GM18861 (cell line): ENCODE results near the gene TMEM174.
A peak's percentile ranks its signal among the peaks of the same experiment; 100 is the strongest.
"Not testable (repeated sequence)": the region's sequence is repeated elsewhere in the genome, so short reads cannot be mapped to it uniquely, and the experiment has no call there.

Experiments used
- ATAC-seq: cut with Tn5 transposase; IDR thresholded peaks from one replicate; pipeline ENCODE4 v1.9.1; 2021; ENCODE audit not compliant: unreplicated experiment

Gene TMEM174

DNA sequence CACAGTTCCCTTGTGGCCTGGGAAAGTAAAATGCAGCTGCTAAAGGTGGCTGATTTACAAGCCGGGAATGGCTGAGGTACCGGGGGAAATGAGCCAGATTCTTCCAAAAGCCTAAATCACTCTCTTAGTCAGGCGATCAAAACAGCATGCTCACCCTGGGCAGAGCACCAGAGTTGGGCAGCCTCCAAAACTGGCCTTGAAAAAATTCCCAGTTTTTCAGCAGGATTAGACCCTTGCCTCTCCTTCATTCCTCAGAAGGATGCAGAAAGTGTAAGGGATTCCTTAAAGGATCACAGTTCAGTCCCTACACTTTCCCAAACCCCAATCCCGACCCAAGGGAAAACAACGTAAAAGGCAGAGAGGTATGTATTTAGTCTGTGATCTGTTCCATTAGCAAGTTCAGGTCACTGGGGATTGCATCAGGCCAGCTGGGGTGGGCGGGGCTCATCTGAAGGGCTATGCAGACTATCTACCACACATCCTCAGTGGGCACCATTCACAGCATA lies 16.9 kb downstream of the TMEM174 start:
- no peak for ATAC-seq

DNA sequence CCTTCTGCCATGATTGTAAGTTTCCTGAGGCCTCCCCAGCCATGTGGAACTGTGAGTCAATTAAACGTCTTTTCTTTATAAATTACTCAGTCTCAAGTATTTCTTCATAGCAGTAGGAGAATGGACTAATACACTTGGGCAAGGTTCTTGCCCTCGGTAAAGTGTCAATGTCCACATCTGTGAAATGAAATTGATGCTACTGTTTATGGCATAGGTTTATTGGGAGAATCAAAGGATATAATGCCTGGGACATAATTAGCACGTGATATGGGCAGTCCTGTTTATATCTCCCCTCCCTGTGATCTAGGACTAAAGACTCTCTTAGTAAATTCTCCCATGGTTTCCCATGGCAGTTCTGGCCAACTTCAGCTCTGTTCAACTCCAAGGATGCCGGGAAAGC lies 19.4 kb downstream of the TMEM174 start:
- no peak for ATAC-seq

GRCh38 chr5:73193592-73193991 lies 20.6 kb downstream of the TMEM174 start:
- no peak for ATAC-seq

- no peak for ATAC-seq
Measured at GRCh38 chr5:73196201-73196600, 23.2 kb downstream of the TMEM174 start.

- no peak for ATAC-seq
Measured at GRCh38 chr5:73197637-73198257, 24.8 kb downstream of the TMEM174 start.

DNA sequence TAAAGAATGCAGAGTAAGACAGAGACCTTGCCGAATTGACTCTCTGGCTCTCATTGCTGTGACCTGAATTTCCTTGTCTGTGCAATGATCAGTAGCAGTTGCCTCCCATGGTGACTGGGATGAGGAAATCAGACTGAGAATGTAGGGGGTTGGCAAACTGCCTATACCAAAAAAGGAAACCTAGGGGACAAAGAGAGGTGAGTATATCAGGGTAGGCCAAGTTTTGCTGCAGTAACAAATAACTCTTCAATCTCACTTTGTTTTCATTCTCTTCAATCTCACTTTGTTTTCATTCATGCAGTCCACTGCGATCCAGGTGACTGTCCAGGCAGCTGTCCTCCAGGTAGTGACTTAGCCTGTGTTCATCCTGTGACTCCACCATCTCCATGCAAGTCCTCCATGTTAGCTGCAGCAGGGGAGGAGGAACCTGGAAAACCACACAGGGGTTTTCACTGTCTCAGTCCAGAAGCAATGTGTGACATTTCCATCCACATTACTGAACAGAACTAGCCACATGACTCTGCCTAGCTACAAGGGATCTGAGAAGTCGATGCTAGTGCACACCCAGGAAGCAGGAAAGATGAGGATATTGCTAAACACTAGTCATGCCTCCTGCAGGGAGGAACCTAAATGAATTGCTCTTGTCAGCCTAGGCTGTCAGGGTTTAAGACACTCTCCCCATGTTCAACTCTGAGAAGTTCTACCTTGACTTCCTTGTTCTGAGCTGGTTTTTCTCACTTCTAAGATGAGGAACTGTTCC lies 26.0 kb downstream of the TMEM174 start:
- no peak for ATAC-seq

DNA sequence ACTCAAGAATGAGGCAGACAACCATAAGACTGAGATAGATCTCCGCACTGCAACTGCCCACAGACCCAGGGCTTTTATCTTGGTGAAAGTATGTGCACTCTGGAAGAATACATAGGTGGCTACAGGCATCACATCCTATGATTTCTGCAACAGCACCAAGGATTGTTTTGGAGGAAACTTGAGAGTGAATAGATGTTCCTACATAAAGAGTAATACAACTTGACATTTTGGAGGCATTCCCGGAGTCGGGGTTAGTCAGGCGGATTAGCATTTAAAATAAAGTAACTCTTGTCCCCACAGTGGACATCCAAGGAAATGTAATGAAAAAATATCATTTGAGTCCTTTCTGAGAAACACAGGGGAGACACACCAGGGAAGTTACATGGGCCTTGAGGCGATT lies 26.7 kb downstream of the TMEM174 start:
- ATAC-seq = no peak

GRCh38 chr5:73201547-73202513 lies 28.8 kb downstream of the TMEM174 start:
- peak; percentile 74 for ATAC-seq

DNA sequence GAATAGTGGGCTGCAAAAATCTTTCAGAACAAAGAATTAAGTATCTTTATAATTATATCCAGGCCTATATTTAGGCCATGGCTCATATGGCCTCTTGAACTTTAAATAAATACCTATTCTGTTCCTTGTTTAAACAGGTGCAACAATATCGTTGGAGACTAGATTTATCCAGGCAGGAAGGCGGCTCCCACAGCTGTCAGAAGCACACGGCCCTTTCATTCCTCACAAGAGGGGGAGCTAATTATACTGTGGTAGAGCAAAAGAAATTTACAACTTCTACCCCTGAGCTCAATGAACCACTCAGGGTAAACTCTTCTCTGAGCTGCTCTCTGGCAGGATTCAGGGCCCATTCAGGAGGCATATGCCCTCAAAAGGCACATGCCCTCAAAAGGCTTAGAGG lies 31.3 kb downstream of the TMEM174 start:
- ATAC-seq = no peak

GRCh38 chr5:73204733-73205132 lies 31.7 kb downstream of the TMEM174 start:
- no peak for ATAC-seq

DNA sequence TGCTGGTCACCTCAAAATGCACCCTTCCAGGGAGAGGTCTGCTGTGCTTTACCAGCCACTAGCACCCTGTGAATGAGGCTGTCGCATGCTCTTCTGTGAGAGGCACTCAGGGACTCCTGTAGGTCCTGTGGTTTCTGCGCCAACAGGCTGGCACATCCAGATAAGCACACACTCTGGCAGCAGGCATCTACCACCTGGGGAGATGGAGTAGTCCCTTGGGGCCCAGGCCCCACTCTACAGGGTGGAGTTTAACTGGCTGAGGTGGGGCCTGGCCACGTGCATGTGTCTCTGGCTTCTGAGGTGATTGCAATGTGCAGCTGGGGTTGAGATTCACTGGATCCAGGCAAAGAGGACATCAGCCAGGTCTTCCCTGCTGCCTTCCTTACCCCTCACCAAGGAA lies 32.3 kb downstream of the TMEM174 start:
- ATAC-seq = no peak

- not testable (repeated sequence) for ATAC-seq
Measured at GRCh38 chr5:73207239-73207638, 34.2 kb downstream of the TMEM174 start.

GRCh38 chr5:73209075-73209474 lies 36.1 kb downstream of the TMEM174 start:
- not testable (repeated sequence) for ATAC-seq

DNA sequence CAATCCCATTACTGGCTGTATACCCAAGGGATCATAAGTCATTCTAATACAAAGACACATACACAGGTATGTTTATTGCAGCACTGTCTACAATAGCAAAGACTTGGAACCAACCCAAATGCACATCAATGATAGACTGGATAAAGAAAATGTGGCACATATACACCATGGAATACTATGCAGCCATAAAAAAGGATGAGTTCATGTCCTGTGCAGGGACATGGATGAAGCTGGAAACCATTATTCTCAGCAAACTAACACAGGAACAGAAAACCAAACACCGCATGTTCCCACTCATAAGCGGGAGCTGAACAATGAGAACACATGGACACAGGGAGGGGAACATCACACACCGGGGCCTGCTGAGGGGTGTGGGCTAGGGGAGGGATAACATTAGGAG lies 39.7 kb downstream of the TMEM174 start:
- not testable (repeated sequence) for ATAC-seq

GRCh38 chr5:73213566-73213998 lies 40.6 kb downstream of the TMEM174 start:
- ATAC-seq = no peak

- ATAC-seq = no peak
Measured at GRCh38 chr5:73214306-73214705, 41.3 kb downstream of the TMEM174 start.

DNA sequence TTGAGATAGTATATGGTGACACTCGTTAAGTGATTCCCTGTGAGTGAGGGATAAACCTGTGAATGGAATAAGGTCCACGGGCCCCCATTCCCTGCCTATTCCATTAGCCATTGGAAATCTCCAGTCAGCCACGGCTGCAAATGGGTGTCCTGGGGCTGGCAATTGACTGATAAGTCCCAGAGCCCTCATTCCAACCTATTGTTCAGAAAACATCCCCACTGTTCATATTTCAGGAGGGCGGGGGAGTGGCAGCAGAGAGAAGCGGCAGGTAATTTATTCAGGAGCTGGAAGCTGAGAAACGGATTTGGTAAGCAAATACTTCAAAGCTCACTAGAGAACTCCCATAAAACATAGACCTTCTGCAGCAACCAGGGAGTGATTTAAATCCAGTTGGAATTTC lies 42.0 kb downstream of the TMEM174 start:
- ATAC-seq = no peak

DNA sequence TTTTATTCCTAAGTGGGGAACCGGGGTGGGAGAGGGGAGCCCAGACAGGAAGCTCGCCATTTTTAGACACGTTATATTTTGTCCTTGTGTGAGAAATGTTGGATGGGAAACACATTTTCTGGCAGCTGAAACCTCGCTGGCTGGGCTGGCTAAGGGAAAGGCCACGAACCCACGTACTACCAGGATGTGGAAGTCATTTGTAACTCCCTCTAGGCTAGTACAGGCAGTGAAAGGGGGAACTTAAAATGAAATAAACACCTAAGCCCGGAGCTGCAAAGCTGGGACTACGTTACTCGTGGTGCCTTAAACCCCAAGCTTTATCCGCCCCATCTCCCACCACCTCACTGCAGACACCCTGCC lies 42.5 kb downstream of the TMEM174 start:
- ATAC-seq = no peak

GRCh38 chr5:73215891-73216610 lies 43.1 kb downstream of the TMEM174 start:
- no peak for ATAC-seq

DNA sequence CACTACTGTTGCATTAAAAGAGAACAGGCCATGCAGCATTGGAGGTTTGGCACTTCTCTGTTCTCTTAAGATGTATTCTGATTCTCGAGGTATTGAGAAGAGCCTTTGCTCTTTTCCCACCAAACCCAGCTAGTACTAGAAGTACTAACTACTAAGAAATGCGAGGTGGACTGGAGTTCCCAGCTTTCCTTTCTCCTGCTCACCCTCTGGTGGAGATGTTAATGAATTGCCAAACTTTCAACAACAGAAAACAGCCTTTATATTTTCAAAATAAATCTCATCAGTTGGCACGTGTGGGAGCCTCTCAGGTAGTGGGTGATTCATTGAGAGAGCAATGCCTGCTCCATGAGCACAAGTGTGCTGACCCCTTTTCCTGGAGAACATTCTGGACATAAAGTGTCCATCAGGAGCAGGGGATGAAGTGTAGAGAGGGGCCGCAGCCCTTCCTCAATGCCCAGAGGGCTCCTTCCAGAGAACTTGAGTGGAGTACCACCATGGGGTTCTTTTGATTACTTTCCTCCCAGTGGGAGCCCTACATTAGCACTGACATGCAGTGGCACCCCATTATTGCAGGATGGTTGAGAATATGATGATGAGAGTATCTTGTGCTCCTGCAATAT lies 45.7 kb downstream of the TMEM174 start:
- no peak for ATAC-seq
